HK-2 (cell line): ENCODE data around the gene ARRB1.
"Not testable (repeated sequence)": the region's sequence is repeated elsewhere in the genome, so short reads cannot be mapped to it uniquely, and the experiment has no call there.

Source experiments
- DNase-seq: peaks from one replicate; pipeline ENCODE4 v3.0.0-alpha.2; 2018; ENCODE audit not compliant: unreplicated experiment

Gene ARRB1

GRCh38 chr11:75324189-75324588 is 27.3 kb downstream of the ARRB1 start:
- no peak for DNase-seq

DNA sequence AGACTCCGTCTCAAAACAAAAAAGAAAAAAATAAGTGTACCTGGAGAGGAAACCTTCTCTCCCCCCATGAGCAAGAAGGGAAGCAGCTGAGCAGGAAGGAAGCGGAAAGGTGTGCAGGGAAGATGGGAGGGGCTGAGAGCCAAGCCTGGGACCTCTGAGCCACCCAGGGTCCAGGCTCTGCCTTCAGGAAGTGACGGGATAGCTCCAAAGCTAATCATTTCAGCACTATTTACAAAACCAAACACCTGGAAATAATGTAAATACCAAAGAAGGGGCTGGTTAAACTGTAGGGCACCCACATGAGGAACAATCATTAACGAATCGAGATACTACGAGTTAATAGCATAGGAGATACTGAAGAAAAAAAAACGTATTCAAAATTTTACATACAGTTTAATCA is 27.9 kb downstream of the ARRB1 start:
- DNase-seq: no peak

GRCh38 chr11:75320643-75321042 is 30.8 kb downstream of the ARRB1 start:
- DNase-seq: no peak

GRCh38 chr11:75320046-75320618 is 31.3 kb downstream of the ARRB1 start:
- DNase-seq: no peak

GRCh38 chr11:75319035-75319877 is 32.2 kb downstream of the ARRB1 start:
- DNase-seq: no peak

- DNase-seq: no peak
These were observed 33.9 kb downstream of the ARRB1 start for GRCh38 chr11:75317446-75318122.

DNA sequence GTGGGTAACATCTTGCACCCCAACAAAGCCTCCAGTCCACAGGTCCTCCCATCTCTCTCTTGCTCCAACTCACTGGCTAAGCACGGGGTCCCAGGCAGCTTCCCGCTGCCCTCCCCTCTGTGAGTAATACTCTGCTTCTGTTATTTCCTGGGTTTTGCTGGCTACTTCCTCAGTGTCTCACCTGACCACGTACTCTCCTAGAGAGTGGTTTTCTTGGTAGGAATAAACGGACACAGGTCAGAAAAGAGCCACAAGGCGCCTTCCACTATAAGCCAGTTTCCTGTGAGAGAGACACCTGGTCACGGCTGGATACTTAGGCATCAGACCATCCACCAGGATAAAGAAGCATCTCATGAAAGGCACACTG is 36.0 kb downstream of the ARRB1 start:
- no peak for DNase-seq

- DNase-seq: no peak
These were observed 36.6 kb downstream of the ARRB1 start for GRCh38 chr11:75314771-75315438.

GRCh38 chr11:75313513-75314272 is 37.8 kb downstream of the ARRB1 start:
- DNase-seq: no peak

DNA sequence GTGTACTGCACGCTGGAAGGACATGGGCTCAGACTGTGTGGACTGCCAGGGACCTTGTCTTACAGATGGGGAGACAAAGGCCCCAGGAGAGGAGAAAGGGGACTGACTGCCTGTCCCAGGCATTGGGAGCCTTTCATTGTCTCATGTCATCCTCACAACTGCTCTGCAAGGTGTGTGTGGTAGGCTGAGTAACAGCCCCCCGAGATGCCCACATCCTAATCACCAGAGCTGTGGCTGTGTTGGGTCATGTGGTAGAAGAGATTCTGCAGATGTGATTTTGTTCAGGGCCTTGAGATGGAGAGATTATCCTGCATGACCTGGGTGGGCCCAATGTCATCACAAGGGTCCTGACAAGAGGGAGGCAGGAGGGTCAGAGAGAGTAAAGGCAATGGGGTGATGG is 39.1 kb downstream of the ARRB1 start:
- DNase-seq: no peak

DNA sequence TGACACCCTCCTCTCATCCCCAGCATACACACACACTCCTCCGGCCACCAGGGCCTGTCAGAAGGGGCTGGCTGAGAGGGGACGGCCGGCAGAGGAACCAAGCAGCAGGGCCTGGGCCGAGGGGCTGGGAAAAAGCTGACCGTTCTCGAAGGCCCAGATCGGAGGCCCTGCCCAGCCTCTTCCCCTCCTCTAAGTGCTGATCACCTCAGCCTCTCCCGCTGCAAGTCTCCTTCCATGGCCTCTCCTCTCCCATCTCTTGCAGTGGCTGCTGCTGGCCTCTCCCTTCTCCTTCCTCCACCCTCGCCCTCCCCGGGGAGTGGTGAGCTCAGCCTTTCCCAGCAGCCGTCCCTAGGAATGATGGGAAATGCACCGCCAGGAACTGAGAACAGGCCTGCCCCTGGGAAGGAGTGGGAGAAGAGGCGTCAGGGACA is 39.6 kb downstream of the ARRB1 start:
- no peak for DNase-seq

DNA sequence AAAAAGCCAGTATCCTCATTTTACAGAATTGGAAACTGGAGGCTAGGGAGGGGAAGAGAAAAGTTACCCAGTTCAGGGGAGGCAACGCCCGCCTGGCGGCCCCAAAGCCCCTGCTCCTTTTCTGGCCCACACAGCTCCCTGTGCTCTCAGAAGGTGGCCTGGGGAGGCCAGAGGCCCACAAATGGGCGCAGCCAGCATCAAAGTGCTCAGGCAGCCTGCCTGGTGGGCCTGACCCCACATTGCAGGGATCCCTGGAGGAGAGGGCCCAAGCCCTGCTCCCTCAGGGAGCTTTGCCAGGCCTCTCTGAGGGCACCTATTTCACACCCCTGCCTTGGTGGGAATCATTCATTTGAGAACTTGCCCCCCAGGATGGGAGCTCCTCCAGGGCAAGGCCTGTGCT is 42.5 kb downstream of the ARRB1 start:
- DNase-seq: no peak

- no peak for DNase-seq
These were observed 43.3 kb downstream of the ARRB1 start for GRCh38 chr11:75308116-75308515.

- no peak for DNase-seq
These were observed 44.4 kb downstream of the ARRB1 start for GRCh38 chr11:75307058-75307457.

GRCh38 chr11:75306529-75306928 is 44.9 kb downstream of the ARRB1 start:
- no peak for DNase-seq

DNA sequence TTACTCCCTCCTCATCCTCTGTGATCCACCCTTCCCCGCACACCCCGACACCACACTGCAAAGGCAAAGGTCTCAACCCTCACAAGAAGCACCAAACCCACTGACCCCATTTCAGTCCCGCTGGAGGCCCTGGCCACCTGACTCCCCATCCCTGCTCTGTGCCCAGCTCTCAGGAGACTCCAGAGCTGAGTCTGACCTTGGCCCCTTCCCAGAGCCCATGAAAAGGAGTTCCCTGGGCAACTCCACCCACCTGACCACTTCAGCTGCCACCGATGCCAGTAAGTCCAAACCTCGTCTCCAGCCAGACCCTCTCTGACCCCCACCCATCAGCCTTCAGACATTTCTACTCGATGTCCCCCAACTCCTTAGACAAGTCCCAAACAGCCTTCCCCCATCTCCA is 45.5 kb downstream of the ARRB1 start:
- DNase-seq: no peak

DNA sequence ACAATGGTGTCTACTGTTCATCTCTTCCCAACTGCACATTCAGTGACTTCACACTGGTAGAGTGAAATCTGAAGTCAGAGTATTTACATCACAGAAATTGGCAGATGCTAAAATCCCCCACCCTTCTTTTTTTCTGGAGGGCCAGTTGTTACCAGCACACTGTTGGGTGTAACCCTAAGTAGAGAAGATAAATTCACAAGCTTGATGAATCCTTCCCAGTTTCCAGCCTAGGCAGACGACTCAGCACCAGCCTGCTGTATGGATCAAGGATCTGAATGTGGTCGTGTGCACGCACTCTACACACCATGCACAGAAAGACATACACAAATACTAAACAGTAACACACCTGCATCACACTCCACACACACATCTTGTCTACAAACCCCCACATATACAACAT is 46.0 kb downstream of the ARRB1 start:
- no peak for DNase-seq

GRCh38 chr11:75304941-75305340 is 46.5 kb downstream of the ARRB1 start:
- DNase-seq: not testable (repeated sequence)

GRCh38 chr11:75303544-75304224 is 47.8 kb downstream of the ARRB1 start:
- DNase-seq: no peak

DNA sequence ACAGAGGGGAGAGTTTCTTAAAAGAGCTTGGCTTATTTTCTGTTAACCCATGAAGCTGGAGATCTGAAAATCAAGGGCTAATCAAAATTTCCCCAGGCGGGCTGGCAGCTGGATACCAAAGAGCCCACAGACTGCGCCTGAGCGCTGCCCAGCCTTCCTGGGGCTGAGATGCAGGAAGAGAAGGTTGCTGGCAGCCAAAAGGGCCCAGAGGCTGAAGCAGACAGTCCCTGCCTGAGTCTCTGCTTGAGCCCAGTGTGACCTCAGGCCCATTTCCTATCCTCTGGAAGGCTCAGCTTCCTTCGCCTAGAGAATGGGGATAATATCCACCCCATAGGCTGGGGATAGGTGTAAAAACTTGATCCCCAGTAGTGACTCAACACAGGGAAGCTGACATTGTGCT is 49.1 kb downstream of the ARRB1 start:
- no peak for DNase-seq
